DMS 273 treated with DMSO at 0.1 percent for 48 hours (cell line): ENCODE results near the gene DGCR6L.
"Not testable (repeated sequence)": the region's sequence is repeated elsewhere in the genome, so short reads cannot be mapped to it uniquely, and the experiment has no call there.

ENCODE experiments used
- DNase-seq: peaks from one replicate; lab custom pipeline; 2025; lab: John Stamatoyannopoulos, UW

DGCR6L gene

DNA sequence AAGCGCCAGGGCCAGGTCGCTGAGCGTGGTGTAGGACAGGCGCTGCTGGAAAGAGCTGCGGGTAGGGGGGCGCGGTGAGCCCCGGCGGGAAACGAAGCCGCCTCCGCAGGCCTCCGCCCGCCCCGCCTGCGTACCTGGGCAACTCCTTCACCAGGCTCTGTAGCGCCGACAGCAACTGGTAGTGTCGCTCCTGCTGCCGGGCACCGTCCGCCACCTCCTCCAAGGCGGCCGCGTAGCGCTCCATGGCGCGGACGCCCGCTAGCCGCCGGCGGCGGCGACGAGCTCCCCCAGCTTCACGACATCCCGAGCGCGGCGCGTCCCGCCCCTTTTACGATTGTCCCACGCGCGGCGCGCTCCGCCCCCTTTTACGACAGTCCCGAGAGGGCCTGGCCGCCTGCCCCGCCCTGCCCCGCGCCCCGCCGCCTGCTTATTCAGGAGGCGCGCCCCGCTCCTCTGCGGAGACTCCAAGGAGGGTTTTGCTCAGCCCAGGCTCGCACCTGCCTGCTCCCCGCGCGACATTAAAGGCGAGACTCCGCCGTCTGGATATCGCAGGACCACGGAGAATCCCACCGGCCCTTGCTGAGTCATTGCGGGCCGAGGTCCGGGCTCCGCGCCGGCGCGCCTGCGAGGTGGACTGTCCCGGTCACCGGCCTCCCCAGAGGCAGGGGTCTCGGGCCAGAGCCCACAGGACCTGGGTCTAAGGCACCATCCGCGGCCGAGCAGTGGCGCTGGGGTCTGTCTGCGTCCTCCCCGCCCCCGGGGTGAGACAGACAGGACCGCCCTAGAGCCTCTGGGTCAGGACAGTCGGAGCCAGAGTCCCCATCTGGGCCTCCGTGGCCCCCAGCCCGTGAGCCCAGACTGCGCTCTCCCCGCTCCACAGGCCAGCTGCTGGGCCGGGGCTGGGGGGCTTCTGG, at the start of gene DGCR6L:
Gene DGCR6L (minus strand): TSS at position 316 of the 914 bp plus-strand sequence. CDS start 72 bp downstream, at position 244.
- peak; percentile 62 for DNase-seq

DNA sequence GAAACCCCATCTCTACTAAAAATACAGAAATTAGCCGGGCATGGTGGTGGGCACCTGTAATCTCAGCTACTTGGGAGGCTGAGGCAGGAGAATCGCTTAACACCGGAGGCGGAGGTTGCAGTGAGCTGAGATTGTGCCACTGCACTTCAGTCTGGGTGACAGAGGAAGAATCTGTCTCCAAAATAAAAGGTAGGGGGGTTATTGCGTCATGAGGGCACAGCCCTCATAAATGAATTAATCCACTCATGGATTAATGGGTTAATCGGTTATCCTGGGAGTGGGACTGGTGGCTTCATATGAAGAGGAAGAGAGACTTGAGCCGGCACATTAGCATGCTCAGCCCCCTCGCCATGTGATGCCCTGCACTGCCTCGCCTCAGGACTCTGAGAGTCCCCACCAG, 49.0 kb upstream of the DGCR6L start:
- DNase-seq, result not testable (repeated sequence)

DNA sequence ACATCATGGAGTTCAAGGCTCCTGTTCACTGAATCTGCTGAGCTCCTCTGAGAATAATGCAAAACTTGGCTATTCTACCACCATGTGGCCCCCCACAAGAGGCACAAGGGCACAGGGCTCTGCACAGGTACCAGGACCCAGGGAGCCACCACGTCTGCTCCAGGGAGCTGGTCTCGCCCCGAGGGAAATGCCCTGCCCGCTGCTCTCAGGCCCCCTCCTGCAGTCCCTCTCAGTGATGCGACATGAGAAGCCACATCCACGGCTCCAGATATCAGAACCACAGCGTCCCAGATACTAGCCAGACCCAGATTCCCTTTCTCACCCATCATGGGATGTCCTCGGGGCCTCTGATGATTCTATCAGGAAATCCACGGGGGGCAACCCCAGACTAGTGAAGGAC, 47.0 kb upstream of the DGCR6L start:
- DNase-seq, result not testable (repeated sequence)

DNA sequence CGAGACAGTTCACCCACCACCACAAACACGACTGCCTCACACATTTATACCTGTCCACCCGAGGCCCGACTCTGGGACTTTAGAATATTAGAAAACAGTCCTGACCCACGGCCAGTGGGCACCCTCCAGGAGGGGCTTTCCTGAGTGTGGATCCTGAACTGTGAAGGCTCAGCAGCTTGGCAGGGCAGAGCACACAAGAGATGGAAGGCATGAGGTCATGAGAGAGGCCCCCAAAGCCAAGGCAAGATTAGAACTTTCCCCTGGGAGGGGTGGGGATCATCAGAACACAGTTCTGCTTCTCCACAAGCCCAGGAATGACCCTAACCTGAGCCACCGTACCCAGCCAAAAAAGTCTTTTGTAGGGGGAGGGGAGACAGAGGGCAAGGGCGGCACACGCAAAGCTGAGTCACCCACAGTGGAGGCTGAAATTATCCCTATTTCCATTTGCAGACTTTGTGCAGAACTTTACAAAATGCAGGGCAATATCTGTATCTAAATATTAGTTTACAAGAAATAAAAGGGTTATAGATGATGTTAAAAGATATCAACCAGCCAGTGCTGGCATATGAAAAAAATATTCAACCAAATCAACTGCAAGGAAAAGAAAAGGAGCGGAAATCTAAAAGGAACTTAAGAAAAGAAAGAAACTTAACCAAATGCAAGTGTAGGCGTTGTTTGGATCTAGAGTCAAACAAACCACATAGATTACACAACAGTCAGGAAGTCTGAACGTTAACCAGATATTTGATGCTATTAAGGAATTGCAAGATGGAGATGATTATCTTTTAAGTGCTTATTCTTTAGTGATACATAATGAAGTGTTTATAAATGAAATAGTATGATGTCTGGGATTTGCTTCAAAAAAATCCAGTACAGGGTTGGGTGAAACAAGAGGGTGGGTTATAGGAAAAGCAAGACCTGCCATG, 44.7 kb upstream of the DGCR6L start:
- DNase-seq, result not testable (repeated sequence)

DNA sequence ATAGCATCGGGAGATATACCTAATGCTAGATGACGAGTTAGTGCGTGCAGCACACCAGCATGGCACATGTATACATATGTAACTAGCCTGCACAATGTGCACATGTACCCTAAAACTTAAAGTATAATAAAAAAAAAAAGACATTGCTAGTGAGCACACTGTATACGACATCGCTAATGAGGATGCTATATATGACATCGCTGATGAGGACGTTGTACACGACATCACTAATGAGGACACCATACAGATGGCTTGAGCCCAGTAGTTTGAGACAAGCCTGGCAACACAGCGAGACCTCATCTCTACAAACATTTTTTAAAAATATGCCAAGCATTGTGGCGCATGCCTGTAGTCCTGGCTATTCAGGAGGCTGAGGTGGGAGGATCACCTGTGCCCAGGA, 42.5 kb upstream of the DGCR6L start:
- not testable (repeated sequence) for DNase-seq

DNA sequence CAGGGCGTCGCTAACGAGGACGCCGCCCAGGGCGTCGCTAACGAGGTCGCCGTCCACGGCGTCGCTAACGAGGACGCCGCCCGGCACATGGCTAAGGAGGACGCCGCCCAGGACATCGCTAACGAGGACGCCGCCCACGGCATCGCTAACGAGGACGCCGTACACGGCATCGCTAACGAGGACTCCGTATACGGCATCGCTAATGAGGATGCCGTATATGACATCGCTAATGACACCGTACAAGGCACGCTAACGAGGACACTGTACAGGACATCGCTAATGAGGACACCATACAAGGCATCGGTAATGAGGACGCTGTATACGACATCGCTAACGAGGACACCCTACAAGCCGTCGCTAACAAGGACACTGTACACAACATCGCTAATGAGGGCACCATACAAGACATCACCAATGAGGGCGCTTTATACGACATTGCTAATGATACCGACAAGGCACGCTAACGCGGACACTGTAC, 41.9 kb upstream of the DGCR6L start:
- not testable (repeated sequence) for DNase-seq

DNA sequence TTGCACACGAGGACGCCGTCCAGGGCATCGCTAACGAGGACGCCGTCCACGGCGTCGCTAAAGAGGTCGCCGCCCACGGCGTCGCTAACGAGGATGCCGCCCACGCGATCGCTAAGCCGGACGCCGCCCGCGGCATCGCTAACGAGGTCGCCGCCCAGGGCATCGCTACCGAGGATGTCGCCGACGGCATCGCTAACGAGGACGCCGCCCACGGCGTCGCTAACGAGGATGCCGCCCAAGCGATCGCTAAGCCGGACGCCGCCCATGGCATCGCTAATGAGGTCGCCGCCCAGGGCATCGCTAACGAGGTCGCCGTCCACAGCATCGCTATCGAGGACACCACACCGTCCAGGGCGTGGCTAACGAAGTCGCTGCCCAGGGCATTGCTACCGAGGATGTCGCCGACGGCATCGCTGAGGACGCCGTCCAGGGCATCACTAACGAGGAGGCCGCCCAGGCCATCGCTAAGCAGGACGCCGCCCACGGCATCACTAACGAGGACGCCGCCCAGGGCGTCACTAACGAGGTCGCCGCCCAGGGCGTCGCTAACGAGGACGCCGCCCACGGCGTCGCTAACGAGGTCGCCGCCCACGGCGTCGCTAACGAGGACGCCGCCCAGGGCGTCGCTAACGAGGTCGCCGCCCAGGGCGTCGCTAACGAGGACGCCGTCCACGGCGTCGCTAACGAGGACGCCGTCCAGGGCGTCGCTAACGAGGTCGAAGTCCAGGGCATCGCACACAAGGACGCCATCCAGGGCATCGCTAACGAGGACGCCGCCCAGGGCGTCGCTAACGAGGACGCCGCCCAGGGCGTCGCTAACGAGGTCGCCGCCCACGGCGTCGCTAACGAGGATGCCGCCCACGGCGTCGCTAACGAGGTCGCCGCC, 41.2 kb upstream of the DGCR6L start:
- not testable (repeated sequence) for DNase-seq

DNA sequence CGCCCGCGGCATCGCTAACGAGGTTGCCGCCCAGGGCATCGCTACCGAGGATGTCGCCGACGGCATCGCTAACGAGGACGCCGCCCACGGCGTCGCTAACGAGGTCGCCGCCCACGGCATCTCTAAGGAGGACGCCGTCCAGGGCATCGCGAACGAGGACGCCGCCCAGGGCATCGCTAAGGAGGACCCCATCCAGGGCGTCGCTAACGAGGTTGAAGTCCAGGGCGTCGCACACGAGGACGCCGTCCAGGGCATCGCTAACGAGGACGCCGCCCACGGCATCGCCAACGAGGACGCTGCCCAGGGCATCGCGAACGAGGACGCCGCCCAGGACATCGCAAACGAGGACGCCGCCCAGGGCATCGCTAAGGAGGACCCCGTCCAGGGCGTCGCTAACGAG, 40.4 kb upstream of the DGCR6L start:
- DNase-seq, result not testable (repeated sequence)

DNA sequence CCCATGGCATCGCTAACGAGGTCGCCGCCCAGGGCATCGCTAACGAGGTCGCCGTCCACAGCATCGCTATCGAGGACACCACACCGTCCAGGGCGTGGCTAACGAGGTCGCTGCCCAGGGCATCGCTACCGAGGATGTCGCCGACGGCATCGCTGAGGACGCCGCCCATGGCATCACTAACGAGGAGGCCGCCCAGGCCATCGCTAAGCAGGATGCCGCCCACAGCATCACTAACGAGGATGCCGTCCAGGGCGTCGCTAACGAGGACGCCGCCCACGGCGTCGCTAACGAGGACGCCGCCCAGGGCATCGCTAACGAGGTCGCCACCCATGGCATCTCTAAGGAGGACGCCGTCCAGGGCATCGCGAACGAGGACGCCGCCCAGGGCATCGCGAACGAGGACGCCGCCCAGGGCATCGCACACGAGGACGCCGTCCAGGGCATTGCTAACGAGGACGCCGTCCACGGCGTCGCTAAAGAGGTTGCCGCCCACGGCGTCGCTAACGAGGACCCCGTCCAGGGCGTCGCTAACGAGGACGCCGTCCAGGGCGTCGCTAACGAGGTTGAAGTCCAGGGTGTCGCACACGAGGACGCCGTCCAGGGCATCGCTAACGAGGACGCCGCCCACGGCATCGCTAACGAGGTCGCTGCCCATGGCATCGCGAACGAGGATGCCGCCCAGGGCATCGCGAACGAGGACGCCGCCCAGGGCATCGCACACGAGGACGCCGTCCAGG, 38.8 kb upstream of the DGCR6L start:
- DNase-seq, result not testable (repeated sequence)

DNA sequence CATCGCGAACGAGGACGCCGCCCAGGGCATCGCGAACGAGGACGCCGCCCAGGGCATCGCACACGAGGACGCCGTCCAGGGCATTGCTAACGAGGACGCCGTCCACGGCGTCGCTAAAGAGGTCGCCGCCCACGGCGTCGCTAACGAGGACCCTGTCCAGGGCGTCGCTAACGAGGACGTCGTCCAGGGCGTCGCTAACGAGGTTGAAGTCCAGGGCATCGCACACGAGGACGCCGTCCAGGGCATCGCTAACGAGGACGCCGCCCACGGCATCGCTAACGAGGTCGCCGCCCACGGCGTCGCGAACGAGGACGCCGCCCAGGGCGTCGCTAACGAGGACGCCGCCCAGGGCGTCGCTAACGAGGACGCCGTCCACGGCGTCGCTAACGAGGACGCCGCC, 38.1 kb upstream of the DGCR6L start:
- not testable (repeated sequence) for DNase-seq

DNA sequence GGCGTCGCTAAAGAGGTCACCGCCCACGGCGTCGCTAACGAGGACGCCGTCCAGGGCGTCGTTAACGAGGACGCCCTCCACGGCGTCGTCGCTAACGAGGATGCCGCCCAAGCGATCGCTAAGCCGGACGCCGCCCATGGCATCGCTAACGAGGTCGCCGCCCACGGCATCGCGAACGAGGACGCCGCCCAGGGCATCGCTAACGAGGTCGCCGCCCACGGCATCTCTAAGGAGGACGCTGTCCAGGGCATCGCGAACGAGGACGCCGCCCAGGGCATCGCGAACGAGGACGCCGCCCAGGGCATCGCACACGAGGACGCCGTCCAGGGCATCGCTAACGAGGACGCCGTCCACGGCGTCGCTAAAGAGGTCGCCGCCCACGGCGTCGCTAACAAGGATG, 37.0 kb upstream of the DGCR6L start:
- DNase-seq, result not testable (repeated sequence)

DNA sequence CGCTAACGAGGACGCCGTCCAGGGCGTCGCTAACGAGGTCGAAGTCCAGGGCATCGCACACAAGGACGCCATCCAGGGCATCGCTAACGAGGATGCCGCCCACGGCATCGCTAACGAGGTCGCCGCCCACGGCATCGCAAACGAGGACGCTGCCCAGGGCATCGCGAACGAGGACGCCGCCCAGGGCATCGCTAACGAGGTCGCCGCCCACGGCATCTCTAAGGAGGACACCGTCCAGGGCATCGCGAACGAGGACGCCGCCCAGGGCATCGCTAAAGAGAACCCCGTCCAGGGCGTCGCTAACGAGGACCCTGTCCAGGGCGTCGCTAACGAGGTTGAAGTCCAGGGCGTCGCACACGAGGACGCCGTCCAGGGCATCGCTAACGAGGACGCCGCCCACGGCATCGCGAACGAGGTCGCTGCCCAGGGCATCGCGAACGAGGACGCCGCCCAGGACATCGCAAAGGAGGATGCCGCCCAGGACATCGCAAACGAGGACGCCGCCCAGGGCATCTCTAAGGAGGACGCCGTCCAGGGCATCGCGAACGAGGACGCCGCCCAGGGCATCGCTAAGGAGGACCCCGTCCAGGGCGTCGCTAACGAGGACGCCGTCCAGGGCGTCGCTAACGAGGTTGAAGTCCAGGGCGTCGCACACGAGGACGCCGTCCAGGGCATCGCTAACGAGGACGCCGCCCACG, 36.2 kb upstream of the DGCR6L start:
- not testable (repeated sequence) for DNase-seq

DNA sequence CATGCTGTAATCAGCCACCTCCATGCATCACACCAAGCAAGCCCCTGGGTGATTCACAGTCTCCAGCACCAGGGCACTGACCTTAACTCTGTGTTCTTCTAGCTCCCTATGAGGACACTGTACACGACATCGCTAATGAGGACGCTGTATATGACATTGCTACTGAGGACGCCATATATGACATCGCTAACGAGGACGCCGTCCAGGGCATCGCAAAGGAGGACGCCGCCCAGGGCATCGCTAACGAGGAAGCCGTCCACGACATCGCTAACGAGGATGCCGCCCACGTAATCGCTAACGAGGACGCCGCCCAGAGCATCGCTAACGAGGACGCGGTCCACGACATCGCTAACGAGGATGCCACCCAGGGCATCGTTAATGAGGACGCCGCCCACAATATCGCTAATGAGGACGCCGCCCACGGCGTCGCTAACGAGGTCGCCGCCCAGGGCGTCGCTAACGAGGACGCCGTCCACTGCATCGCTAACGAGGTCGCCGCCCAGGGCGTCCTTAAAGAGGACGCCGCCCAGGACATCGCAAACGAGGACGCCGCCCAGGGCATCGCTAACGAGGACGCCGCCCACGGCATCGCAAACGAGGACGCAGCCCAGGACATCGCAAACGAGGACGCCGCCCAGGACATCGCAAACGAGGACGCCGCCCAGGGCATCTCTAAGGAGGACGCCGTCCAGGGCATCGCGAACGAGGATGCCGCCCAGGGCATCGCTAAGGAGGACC, 34.5 kb upstream of the DGCR6L start:
- no peak for DNase-seq

DNA sequence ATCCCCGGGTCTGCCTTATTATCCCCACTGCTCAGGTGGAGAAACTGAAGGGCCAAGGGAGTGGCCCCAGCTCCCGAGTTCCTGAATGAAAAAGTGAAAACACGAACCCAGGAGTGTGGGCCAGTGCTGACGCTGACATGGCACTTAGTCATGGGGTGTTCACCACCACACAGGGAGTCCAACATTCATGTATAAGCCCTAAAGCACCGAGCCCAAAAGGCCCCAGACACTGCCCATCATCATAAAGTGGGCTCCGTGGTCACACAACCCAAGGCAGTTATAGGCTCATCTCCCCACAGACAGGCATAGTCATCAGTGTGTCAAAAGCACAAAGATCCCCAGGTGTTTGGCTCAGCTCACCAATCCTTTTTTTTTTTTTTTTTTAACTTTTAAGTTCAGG, 32.7 kb upstream of the DGCR6L start:
- not testable (repeated sequence) for DNase-seq

DNA sequence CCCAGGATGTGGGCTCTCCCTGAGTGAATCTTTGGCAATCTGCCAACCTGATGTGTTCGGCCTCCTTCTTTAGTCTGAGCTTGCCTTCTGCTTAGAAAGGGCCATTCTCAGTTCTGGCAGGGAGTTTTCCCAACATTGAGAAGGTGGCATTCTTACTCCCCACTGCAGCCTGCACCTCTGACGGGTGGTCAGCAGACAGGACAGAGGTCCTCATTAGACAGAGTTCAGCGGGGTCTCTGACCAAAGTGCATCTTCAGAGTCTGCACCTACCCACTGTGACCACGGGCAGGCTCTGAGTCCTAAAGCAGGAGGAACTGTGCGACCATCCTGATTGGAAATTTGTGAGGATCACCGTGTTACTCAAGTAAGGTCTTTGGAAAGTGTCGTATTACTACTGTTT, 26.7 kb upstream of the DGCR6L start:
- not testable (repeated sequence) for DNase-seq

DNA sequence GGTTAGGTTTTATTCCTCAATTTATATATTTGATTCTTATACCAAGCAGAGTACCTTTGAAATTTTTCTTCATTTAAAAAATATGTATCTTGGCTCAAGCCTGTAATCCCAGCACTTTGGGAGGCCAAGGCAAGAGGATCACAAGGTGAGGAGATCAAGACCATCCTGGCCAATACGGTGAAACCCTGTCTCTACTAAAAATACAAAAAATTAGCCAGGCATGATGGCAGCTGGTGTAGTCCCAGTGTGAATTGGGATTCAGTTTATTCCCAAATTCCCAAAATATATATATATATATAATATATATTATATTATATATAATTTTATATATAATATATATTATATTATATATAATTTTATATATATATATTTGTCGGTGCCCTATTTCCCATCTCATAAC, 18.4 kb upstream of the DGCR6L start:
- DNase-seq, result not testable (repeated sequence)

DNA sequence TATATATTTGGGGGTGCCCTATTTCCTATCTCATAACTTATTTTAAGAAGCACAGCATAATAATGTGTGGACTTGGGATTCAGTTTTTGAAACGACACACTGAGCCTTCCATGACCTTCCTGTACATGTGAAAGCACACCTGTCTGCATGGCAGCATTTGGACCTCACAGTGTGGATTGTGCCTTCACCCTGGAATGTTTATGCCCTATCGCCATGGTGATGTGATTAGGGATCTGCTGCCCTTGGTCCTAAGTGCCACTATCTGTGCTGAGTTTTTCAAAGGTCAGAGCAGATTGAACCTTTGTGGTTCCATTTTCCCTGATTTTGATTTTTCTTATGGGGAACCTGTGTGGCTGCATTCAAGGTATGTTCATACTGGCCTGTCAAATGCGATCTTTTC, 17.9 kb upstream of the DGCR6L start:
- DNase-seq, result not testable (repeated sequence)

DNA sequence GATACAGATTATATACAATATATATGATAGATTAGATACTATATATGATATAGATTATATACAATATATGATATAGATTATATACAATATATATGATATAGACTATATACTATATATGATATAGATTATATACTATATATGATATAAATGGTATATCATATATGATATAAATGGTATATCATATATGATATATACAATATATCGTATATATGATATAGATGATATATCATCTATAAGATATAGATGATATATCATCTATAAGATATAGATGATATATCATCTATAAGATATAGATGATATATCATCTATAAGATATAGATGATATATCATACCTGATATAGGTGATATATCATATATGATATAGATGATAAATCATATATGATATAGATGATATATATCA, 16.7 kb upstream of the DGCR6L start:
- not testable (repeated sequence) for DNase-seq

DNA sequence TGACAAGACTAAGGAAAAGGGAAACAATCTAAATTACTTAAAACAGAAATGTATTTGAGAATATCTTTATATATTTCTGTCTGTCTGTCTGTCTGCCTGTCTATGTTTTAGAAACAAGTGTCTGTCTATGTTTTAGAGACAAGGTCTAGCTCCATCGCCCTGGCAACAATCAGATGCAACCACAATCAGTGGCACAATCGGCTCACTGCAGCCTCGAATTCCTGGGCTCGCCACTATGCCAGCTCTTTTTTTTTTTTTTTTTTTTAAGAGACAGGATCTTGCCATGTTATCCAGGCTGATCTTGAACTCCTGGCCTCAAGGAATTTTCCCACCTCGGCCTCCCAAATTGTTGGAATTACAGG, 8.7 kb upstream of the DGCR6L start:
- DNase-seq, result not testable (repeated sequence)
